Chondrocyte (in vitro differentiated cells): ENCODE results near the gene LANCL1. TPM values are rescaled to one million over a fixed set of nuclear protein-coding genes. Genes with fewer than 3 reads are reported as not detected.
A peak's percentile ranks its signal among the peaks of the same experiment; 100 is the strongest.

Experiments used
- DNase-seq: peaks from one replicate; pipeline ENCODE4 v3.0.0; 2021; ENCODE audit warnings: mixed read lengths, low spot score
- H3K27ac Mint-ChIP-seq: one replicate; pipeline ENCODE4 v1.8.0; 2021; ENCODE audit warnings: mild to moderate bottlenecking, moderate library complexity, mixed read lengths; ENCODE audit not compliant: unreplicated experiment
- H3K27me3 Mint-ChIP-seq: 2 replicates; pipeline ENCODE4 v1.8.0; 2021; ENCODE audit warnings: low read depth, mixed read lengths
- H3K36me3 Mint-ChIP-seq: 2 replicates; pipeline ENCODE4 v1.8.0; 2021; ENCODE audit warnings: low read depth, mixed read lengths
- H3K4me1 Mint-ChIP-seq: 2 replicates; pipeline ENCODE4 v1.8.0; 2021; ENCODE audit warnings: low read depth, mild to moderate bottlenecking, mixed read lengths
- H3K4me3 Mint-ChIP-seq: one replicate; pipeline ENCODE4 v1.8.0; 2021; ENCODE audit warnings: mild to moderate bottlenecking, moderate library complexity, mixed read lengths; ENCODE audit not compliant: unreplicated experiment
- H3K9me3 Mint-ChIP-seq: 2 replicates; pipeline ENCODE4 v1.8.0; 2021; ENCODE audit warnings: low read depth, mixed read lengths
- total RNA-seq: library from RNA; stranded (reverse); gene quantifications from 3 replicates; pipeline ENCODE4 v1.2.1, GENCODE V29; 2021
- TF ChIP-seq, protein P1 (sequence below): fragments of 200-600 bp; sonication (generic); IDR thresholded peaks from 2 replicates; pipeline ENCODE4 v1.5.0; 2021; ENCODE audit warnings: antibody characterized with exemption, mild to moderate bottlenecking, moderate library complexity

Gene LANCL1
- total RNA-seq, 1 donor from 2014 or later = 52.1 TPM

DNA sequence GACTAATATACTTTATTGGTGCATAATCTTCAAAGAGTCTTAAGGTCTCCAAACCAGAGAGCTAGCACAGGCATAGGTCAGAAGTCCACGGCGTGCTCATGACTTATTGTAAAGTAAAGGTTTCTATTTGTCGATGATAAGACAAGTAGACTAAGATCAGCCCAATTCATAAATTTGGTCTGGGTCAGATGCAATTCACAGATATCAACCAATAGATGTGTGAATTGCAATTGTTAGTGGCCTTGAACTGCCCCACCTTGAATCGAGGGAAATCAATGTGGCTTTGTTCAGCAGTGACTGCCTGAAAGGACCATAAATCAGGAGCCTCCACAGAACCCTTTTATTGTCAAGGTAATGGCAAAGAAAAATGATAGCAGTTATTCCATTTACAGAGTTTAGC is 40.7 kb upstream of the LANCL1 start:
- Mint-ChIP-seq H3K4me3 (no peak overlapping the region), H3K27me3 (peaks cover 10% of the 10 kb centered on the region), H3K4me1 (no peaks in the 10 kb centered on the region), H3K9me3 (peaks cover 29% of the 10 kb centered on the region), H3K36me3 (peaks cover 6% of the 10 kb centered on the region), H3K27ac (no peak overlapping the region)
- TF ChIP-seq, protein P1, sequence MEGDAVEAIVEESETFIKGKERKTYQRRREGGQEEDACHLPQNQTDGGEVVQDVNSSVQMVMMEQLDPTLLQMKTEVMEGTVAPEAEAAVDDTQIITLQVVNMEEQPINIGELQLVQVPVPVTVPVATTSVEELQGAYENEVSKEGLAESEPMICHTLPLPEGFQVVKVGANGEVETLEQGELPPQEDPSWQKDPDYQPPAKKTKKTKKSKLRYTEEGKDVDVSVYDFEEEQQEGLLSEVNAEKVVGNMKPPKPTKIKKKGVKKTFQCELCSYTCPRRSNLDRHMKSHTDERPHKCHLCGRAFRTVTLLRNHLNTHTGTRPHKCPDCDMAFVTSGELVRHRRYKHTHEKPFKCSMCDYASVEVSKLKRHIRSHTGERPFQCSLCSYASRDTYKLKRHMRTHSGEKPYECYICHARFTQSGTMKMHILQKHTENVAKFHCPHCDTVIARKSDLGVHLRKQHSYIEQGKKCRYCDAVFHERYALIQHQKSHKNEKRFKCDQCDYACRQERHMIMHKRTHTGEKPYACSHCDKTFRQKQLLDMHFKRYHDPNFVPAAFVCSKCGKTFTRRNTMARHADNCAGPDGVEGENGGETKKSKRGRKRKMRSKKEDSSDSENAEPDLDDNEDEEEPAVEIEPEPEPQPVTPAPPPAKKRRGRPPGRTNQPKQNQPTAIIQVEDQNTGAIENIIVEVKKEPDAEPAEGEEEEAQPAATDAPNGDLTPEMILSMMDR = no peak
- no peak for DNase-seq

DNA sequence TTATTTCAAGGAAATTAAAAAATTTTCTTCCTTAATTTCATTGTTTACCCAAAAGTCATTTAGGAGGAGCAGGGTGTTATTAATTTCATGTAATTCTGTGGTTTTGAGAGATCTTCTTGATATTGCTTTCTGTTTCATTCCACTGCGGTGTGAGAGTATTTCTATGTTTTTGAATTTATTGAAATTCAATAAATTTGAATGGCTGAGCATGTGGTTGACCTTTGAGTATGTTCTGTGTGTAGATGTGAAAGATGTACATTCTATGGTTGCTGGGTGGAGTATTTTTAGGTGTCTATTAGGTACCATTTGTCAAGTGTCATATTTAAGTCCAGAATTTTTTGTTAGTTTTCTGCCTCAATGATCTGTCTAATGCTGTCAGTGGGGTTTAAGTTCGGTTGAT is 39.4 kb upstream of the LANCL1 start:
- no peak overlapping the region for H3K4me3 Mint-ChIP-seq
- H3K4me1 Mint-ChIP-seq = no peaks in the 10 kb centered on the region
- peaks cover 29% of the 10 kb centered on the region for H3K9me3 Mint-ChIP-seq
- no peak for DNase-seq
- no peak overlapping the region for H3K27ac Mint-ChIP-seq
- TF ChIP-seq, protein P1 = no peak
- peaks cover 6% of the 10 kb centered on the region for H3K36me3 Mint-ChIP-seq
- peaks cover 10% of the 10 kb centered on the region for H3K27me3 Mint-ChIP-seq

DNA sequence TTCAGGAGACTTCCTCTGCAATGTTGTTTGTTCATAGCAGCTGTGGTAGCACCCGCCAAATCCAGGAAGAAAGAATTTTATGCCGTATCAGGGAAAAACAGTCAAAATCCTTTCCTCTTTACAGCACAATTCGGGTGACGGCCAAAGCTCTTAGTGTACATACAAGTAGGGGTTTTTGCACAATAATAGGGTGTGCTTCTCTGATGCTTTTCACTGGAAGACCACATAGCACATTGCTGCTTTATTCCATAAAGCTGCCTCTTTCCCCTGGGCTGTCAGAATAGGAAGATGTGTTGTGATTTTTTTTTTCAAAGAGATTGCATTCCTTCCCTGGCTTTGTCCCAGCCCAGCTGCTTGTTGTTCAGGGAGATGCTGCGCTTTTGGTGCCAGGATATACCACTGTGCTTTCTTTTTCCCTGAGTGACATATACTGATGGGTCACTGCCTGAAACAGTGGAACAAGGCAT is 27.2 kb upstream of the LANCL1 start:
- Mint-ChIP-seq H3K27ac (no peak overlapping the region), H3K36me3 (peaks cover 4% of the 10 kb centered on the region)

DNA sequence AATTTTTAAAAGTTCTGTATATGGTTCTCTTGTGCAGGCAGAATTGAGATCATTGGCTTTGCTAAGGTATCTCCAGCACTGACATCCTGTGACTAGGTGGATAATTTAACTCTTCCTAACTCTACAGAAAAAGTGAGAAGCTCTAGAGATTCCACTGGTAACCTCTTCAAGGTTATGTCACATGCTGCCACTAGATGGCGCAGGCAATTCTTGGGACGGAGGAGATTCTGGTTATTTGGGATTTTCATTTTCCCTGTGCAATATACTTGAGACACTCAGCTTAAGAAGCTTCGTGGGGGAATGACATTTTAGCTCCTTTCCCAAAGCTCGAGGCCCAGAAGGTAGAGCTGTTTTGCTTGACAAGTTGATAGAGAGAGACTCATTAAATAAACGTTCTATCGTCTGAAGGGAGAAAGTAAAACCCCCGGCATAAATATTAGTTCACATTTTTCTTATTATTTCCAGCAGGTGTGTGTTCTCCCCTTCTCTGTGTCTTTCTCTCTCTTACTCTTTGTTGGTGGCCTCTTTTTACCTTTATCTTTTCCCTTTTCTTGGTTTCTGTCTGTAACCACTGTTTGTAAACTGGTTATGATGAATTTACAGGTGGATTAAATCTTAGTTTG is 26.6 kb upstream of the LANCL1 start:
- no peak for DNase-seq
- TF ChIP-seq, protein P1 = peak; percentile 93

More for the DNA sequence above, 27.2 kb upstream of the LANCL1 start:
- TF ChIP-seq, protein P1 = no peak
- H3K27me3 Mint-ChIP-seq = peaks cover 3% of the 10 kb centered on the region
- DNase-seq = no peak
- peaks cover 5% of the 10 kb centered on the region for H3K4me1 Mint-ChIP-seq
- H3K4me3 Mint-ChIP-seq = no peak overlapping the region
- H3K9me3 Mint-ChIP-seq = peaks cover 14% of the 10 kb centered on the region

DNA sequence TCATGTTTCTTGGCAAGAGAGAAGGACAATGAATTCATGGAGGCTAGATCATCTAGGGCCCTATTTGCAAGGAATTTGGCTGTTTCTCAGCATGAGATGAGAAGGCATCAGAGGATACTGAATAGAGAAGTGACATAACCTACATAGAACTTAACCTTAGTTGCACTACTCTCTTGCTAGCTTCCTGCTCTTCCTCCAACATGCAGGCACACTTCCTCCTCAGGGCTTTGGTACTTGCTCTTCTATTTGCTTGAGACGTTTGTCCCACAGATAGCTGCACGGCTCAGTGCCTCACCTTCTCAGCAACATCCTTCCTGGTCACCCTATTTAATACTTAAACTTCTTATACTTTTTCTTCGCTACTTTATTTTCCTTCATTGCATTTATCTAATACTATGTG is 20.0 kb upstream of the LANCL1 start:
- H3K27me3 Mint-ChIP-seq = no peaks in the 10 kb centered on the region
- no peak overlapping the region for H3K4me3 Mint-ChIP-seq
- peaks cover 3% of the 10 kb centered on the region for H3K9me3 Mint-ChIP-seq

More for the DNA sequence above, 26.6 kb upstream of the LANCL1 start:
- H3K36me3 Mint-ChIP-seq = peaks cover 4% of the 10 kb centered on the region
- no peak overlapping the region for H3K4me3 Mint-ChIP-seq
- no peak overlapping the region for H3K27ac Mint-ChIP-seq
- H3K4me1 Mint-ChIP-seq = peaks cover 5% of the 10 kb centered on the region
- H3K9me3 Mint-ChIP-seq = peaks cover 14% of the 10 kb centered on the region
- H3K27me3 Mint-ChIP-seq = no peaks in the 10 kb centered on the region

More for the DNA sequence above, 20.0 kb upstream of the LANCL1 start:
- Mint-ChIP-seq H3K27ac (no peak overlapping the region), H3K36me3 (peaks cover 2% of the 10 kb centered on the region), H3K4me1 (no peaks in the 10 kb centered on the region)
- DNase-seq = no peak
- TF ChIP-seq, protein P1 = no peak
